BLaER1 treated with 17β-estradiol and CSF1 and Interleukin-3, amounts not matched to agents 10 nM and 100 nM (cell line): ENCODE measurements around the gene MYO10.
"Not testable (repeated sequence)": the region's sequence is repeated elsewhere in the genome, so short reads cannot be mapped to it uniquely, and the experiment has no call there.

ENCODE experiments used
- H3K27ac ChIP-seq, 11 experiments: shearing (Covaris generic); formaldehyde crosslinking; 2 replicates each; pipeline ENCODE4 v1.8.1; 2022
- H3K27me3 ChIP-seq, 11 experiments: shearing (Covaris generic); formaldehyde crosslinking; 2 replicates each; pipeline ENCODE4 v1.8.1; 2022
- H3K36me3 ChIP-seq, 11 experiments: shearing (Covaris generic); formaldehyde crosslinking; 2 replicates each; pipeline ENCODE4 v1.8.1; 2022
- H3K4me1 ChIP-seq, 10 experiments: shearing (Covaris generic); formaldehyde crosslinking; 2 replicates each; pipeline ENCODE4 v1.8.1; 2022
- H3K4me2 ChIP-seq, 11 experiments: shearing (Covaris generic); formaldehyde crosslinking; 2 replicates each; pipeline ENCODE4 v1.8.1; 2022
- H3K4me3 ChIP-seq, 10 experiments: shearing (Covaris generic); formaldehyde crosslinking; 2 replicates each; pipeline ENCODE4 v1.8.1; 2022
- H3K9ac ChIP-seq, 11 experiments: shearing (Covaris generic); formaldehyde crosslinking; 2 replicates each; pipeline ENCODE4 v1.8.1; 2022
- H3K9me3 ChIP-seq, 11 experiments: shearing (Covaris generic); formaldehyde crosslinking; replicated peaks in 1 of 11; 2 replicates each; pipeline ENCODE4 v1.8.1; 2022
- H4K20me1 ChIP-seq, 11 experiments: shearing (Covaris generic); formaldehyde crosslinking; 2 replicates each; pipeline ENCODE4 v1.8.1; 2022
- Cebpa-rat ChIP-seq, 11 experiments: shearing (Covaris generic); IDR thresholded peaks; 2 replicates each; pipeline ENCODE4 v1.8.1; 2022

Gene MYO10

DNA sequence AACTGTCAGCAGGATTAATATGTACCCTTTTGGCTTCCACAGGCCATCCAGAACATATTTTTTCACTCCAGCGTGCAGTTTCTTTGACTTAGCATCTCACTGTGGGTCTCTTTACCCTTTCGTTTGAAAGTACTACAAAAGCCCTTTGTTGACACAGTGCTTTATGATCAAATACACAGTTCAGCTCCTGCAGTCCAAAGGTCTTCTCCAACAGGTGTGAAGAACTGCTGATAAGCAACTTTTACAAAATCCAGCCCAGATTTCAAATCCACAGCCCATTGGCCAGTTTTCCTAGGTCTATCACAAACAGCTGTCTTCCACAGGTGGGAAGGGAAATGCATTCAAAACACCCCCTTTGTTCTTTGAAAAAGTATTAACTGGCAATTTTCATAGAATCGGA, 54.8 kb downstream of the MYO10 start:
- H4K20me1 ChIP-seq = no peaks in the 10 kb centered on the region
- H3K27ac ChIP-seq = no peak overlapping the region
- H3K36me3 ChIP-seq = no peaks in the 10 kb centered on the region
- no peak for TF ChIP-seq Cebpa-rat (IDR thresholded peaks at IDR 0.05)
- H3K4me1 ChIP-seq = peaks cover 0 to 20% (median 14%) of the 10 kb centered on the region in 10 experiments; a peak in 15 of 20 replicates
- H3K9ac ChIP-seq = no peak overlapping the region
- peaks cover 0 to 4% (median 0%) of the 10 kb centered on the region in 11 experiments; a peak in 4 of 22 replicates for H3K9me3 ChIP-seq
- H3K4me3 ChIP-seq = no peak overlapping the region
- H3K4me2 ChIP-seq = no peak overlapping the region
- H3K27me3 ChIP-seq = no peaks in the 10 kb centered on the region

DNA sequence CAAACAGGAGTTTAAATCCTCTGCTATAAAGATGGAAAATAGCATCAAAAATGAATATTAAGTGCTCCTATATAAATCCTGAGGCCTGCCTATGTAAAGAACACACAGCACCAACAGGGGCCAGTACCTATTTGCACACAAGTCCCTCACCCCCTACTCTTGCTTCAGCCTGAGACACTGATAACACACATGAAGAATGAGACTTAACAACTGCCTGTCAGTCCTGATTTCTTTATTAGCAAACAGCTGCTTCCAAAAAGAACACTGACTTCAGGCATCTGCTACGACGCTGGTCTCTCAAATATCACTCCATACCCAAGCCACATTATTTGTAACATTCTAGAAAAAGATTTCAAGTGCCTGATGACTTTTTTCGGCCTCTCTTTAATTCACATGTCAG, 55.5 kb downstream of the MYO10 start:
- peaks cover 0 to 4% (median under 1%) of the 10 kb centered on the region in 11 experiments; a peak in 10 of 22 replicates for H3K9me3 ChIP-seq
- no peaks in the 10 kb centered on the region for H4K20me1 ChIP-seq
- no peak overlapping the region for H3K4me2 ChIP-seq
- H3K27ac ChIP-seq = no peak overlapping the region
- no peaks in the 10 kb centered on the region for H3K27me3 ChIP-seq
- no peaks in the 10 kb centered on the region for H3K36me3 ChIP-seq
- H3K9ac ChIP-seq = no peak overlapping the region
- H3K4me3 ChIP-seq = no peak overlapping the region
- H3K4me1 ChIP-seq = peaks cover 0 to 12% (median 7%) of the 10 kb centered on the region in 10 experiments; a peak in 12 of 20 replicates
- TF ChIP-seq Cebpa-rat (IDR thresholded peaks at IDR 0.05) = no peak

DNA sequence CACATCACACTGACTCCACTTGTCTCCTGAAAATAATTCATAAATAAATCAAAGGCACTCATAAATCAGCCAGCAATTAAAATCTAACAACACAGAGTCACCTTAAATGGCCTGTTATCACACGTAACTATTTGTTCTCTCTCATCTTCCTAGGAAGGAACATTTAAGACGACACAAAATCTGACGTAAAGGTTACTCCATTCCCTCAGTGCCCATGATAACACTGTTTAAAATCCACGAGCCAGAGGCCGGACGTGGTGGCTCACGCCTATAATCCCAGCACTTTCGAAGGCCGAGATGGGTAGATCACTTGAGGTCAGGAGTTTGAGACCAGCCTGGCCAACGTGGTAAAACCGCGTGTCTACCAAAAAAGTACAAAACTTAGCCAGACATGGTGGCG, 56.4 kb downstream of the MYO10 start:
- Histone ChIP-seq H3K9me3 (peaks cover 6 to 13% (median 9%) of the 10 kb centered on the region in 11 experiments; a peak in 21 of 22 replicates), H3K4me3 (no peak overlapping the region), H4K20me1 (no peaks in the 10 kb centered on the region), H3K27ac (no peak overlapping the region), H3K4me2 (no peak overlapping the region), H3K36me3 (no peaks in the 10 kb centered on the region), H3K4me1 (peaks cover 0 to 4% (median 0%) of the 10 kb centered on the region in 10 experiments; a peak in 2 of 20 replicates), H3K27me3 (no peaks in the 10 kb centered on the region), H3K9ac (no peak overlapping the region)
- no peak for TF ChIP-seq Cebpa-rat (IDR thresholded peaks at IDR 0.05)

DNA sequence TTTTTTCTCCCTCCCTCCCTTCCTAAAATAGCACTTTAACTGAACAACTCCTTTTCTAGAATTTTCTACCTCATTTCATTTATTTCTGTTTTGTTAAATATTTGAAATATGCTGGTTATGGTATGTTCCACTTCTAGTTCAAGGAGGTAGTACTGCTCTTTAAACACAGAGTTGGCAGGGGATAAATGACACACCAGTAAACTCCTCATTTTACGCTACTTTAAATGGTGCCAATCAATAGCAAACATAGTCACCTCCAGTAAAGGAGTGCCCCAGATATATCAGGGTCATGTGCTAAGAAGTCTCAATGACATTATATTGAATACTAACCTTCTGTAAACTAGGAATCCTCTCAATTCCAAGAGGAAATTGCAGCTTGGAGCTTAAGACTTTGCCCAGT, 56.9 kb downstream of the MYO10 start:
- Histone ChIP-seq H3K27ac (no peak overlapping the region), H3K4me2 (no peak overlapping the region), H3K9ac (no peak overlapping the region), H3K27me3 (no peaks in the 10 kb centered on the region), H3K36me3 (no peaks in the 10 kb centered on the region), H3K9me3 (peaks cover 10 to 18% (median 14%) of the 10 kb centered on the region in 11 experiments), H4K20me1 (no peaks in the 10 kb centered on the region), H3K4me3 (no peak overlapping the region), H3K4me1 (no peaks in the 10 kb centered on the region)
- no peak for TF ChIP-seq Cebpa-rat (IDR thresholded peaks at IDR 0.05)

DNA sequence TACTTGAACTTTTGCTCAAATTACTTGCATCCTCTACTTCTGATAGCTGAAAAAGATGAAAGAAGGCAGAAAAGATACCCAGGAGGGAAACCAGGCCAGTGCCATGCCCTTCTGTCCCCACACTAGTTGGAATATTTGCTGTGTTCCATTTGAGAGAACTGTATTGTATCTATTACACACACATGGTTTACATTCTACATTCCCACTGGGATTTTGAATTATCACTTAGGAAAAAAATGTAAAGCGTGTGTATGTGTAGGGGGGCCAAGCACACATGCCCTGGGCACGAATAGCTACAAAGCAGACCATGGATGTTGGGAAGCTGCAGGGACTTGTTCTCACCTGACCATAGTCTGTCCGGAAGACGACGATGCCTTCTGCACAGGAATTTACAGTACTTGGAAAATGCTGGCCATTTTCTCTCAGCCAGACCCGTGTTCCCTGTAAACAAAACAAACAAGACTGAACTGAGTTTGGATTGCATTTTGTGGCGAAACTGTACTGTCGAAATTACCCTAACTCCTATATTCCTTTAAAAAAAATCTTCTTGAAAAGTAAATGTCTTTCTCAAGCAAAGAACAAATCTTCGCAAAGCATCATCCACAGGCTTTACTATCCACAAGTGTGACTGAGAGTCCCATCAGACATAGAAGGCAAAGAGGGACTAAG, 58.7 kb downstream of the MYO10 start:
- TF ChIP-seq Cebpa-rat (IDR thresholded peaks at IDR 0.05) = no peak
- Histone ChIP-seq H3K9me3 (peaks cover 28 to 36% (median 32%) of the 10 kb centered on the region in 11 experiments), H3K4me1 (no peaks in the 10 kb centered on the region), H3K4me2 (no peak overlapping the region), H3K27me3 (no peaks in the 10 kb centered on the region), H4K20me1 (no peaks in the 10 kb centered on the region), H3K9ac (no peak overlapping the region), H3K4me3 (no peak overlapping the region), H3K27ac (no peak overlapping the region), H3K36me3 (peaks cover 0 to 3% (median 0%) of the 10 kb centered on the region in 11 experiments; a peak in 2 of 22 replicates)

DNA sequence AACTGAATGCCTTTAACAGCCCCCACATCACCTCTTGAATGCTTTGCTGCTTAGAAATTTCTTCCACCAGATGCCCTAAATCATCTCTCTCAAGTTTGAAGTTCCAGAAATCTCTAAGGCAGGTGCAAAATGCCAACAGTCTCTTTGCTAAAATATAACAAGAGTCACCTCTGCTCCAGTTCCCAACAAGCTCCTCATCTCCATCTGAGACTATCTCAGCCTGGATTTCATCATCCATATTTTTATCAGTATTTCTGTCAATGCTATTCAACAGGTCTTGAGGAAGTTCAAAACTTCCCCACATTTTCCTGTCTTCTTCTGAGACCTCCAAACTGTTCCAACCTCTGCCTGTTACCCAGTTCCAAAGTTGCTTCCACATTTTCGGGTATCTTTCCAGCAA, 61.7 kb downstream of the MYO10 start:
- peaks cover 47 to 62% (median 54%) of the 10 kb centered on the region in 11 experiments for H3K9me3 ChIP-seq
- H3K27ac ChIP-seq, H3K9ac ChIP-seq, H3K4me2 ChIP-seq, H3K4me1 ChIP-seq, H4K20me1 ChIP-seq, H3K27me3 ChIP-seq, H3K36me3 ChIP-seq, H3K4me3 ChIP-seq: not testable (repeated sequence)

DNA sequence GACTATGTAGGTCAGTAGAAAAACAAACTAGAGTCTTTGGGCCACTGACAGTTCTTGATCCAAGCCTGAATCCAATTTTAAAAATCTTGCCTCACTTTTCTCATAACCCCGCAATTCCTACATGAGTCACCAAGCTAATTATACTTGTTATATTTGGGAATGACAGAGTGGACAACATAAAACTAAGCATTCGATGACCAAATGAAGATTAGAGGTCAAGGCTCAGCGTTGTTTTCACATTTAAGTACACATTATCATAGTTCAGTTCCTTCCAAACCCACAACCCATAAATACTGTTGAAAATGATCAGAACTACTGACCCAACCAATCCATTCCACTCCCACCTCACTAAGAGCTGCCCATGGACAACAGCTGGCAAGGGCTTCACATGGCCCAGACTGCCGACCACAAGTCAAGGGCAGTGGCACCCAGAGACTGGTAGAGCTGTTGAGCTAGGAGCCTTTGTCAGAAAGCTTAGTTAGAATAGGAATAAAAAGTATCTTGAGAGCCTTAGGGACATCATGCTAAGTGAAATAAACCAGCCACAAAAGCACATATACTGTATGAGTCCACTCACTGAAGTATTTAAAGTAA, 64.2 kb downstream of the MYO10 start:
- Histone ChIP-seq H3K4me2 (no peak overlapping the region), H3K27me3 (no peaks in the 10 kb centered on the region), H3K27ac (no peak overlapping the region), H3K9me3 (peaks cover 47 to 69% (median 55%) of the 10 kb centered on the region in 11 experiments), H4K20me1 (no peaks in the 10 kb centered on the region; a peak in 1 of 22 replicates), H3K9ac (no peak overlapping the region), H3K36me3 (peaks cover 0 to 3% (median 0%) of the 10 kb centered on the region in 11 experiments; a peak in 2 of 22 replicates), H3K4me3 (no peak overlapping the region), H3K4me1 (no peaks in the 10 kb centered on the region)
- TF ChIP-seq Cebpa-rat (IDR thresholded peaks at IDR 0.05) = no peak

DNA sequence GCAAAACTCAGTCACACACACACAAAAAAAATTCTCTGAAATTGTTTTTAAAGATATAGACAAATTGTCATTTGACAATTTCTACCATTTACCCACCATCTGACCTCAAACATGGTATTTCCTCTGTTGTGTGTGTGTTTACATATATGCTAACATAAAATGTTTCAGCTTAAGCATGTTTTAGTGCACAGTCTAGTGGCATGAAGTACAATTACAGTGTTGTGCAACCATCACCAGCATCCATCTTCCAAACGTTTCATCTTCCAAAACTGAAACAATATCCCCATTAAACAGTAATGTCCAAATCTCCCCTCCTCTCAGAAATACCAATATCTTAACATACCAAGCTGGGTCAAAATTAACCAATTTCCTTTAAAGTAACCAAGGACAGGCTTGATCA, 65.2 kb downstream of the MYO10 start:
- peaks cover 47 to 68% (median 54%) of the 10 kb centered on the region in 11 experiments for H3K9me3 ChIP-seq
- no peak overlapping the region for H3K27ac ChIP-seq
- no peaks in the 10 kb centered on the region for H3K27me3 ChIP-seq
- H4K20me1 ChIP-seq = no peaks in the 10 kb centered on the region; a peak in 1 of 22 replicates
- no peak overlapping the region for H3K9ac ChIP-seq
- no peak overlapping the region for H3K4me2 ChIP-seq
- H3K36me3 ChIP-seq = peaks cover 0 to 3% (median 0%) of the 10 kb centered on the region in 11 experiments; a peak in 2 of 22 replicates
- TF ChIP-seq Cebpa-rat (IDR thresholded peaks at IDR 0.05) = no peak
- H3K4me1 ChIP-seq = no peaks in the 10 kb centered on the region
- H3K4me3 ChIP-seq = no peak overlapping the region

DNA sequence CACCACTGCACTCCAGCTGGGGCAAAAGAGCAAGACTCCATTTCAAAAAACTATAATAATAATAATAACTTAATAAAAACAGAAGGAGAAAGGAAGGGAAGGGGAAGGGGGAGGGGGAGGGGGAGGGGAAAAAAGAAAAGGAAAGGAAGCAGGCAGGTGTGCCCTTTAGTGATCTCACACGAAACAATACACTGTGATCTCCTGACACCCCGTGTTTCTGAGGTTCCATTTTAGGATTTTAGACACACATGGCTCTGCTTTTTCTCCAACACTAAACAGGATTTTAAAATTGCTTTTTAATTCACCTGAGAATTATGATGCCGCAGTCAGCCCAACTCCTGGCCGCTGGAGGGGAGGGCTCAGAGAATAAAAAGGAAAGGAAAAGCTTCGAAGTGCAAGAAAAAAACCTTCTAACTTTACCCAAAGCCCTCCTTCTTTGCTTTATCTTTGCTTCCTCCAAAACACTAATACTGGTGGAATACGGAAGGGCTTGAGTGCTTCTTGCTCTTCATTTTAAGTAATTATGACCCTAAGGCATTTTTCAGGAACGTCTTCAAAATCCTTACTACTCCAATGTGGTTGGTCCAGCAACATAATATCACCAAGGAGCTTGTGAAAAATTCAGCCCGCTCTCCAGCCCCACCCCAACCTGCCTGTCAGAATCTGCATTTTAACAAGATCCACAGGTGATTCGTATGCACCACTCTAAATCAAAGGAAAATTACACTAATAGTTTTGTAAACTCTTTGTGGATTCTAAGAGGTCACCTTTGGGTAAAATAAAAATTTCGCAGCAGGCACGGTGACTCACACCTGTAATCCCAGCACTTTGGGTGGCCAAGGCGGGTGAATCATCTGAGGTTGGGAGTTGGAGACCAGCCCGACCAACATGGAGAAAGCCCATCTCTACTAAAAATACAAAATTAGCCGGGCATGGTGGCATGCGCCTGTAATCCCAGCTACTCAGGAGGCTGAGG, 66.0 kb downstream of the MYO10 start:
- Histone ChIP-seq H3K4me3 (no peak overlapping the region), H3K9ac (no peak overlapping the region), H3K27ac (no peak overlapping the region), H3K9me3 (peaks cover 42 to 60% (median 48%) of the 10 kb centered on the region in 11 experiments), H3K4me1 (no peaks in the 10 kb centered on the region), H3K36me3 (peaks cover 0 to 3% (median 0%) of the 10 kb centered on the region in 11 experiments; a peak in 2 of 22 replicates), H3K4me2 (no peak overlapping the region), H4K20me1 (no peaks in the 10 kb centered on the region; a peak in 1 of 22 replicates), H3K27me3 (no peaks in the 10 kb centered on the region)
- no peak for TF ChIP-seq Cebpa-rat (IDR thresholded peaks at IDR 0.05)
